Activated CD4-positive, alpha-beta T cell treated with anti-CD3 and anti-CD28 coated beads, Interleukin-2, amount 50 U/mL, for 4 hours (primary cell): ENCODE measurements around the gene FAM53A.
"Not testable (repeated sequence)": the region's sequence is repeated elsewhere in the genome, so short reads cannot be mapped to it uniquely, and the experiment has no call there.

ENCODE experiments used
- DNase-seq, 2 experiments: peaks; one replicate each; pipeline ENCODE4 v3.0.0-alpha.2; 2020

The FAM53A gene

GRCh38 chr4:1658146-1658545 lies 26.0 kb downstream of the FAM53A start:
- DNase-seq, result no peak

- no peak for DNase-seq
Measured at GRCh38 chr4:1656986-1657385, 27.1 kb downstream of the FAM53A start.

- no peak for DNase-seq
Measured at GRCh38 chr4:1656132-1656531, 28.0 kb downstream of the FAM53A start.

- no peak for DNase-seq
Measured at GRCh38 chr4:1655676-1656075, 28.4 kb downstream of the FAM53A start.

GRCh38 chr4:1655081-1655480 lies 29.0 kb downstream of the FAM53A start:
- no peak for DNase-seq

GRCh38 chr4:1654216-1654955 lies 29.7 kb downstream of the FAM53A start:
- DNase-seq, result no peak

- DNase-seq, result no peak
Measured at GRCh38 chr4:1653776-1654175, 30.3 kb downstream of the FAM53A start.

- DNase-seq, result no peak
Measured at GRCh38 chr4:1652088-1652487, 32.0 kb downstream of the FAM53A start.

GRCh38 chr4:1651609-1652008 lies 32.5 kb downstream of the FAM53A start:
- DNase-seq, result no peak

- DNase-seq, result no peak
Measured at GRCh38 chr4:1648962-1649361, 35.2 kb downstream of the FAM53A start.

GRCh38 chr4:1647432-1647831 lies 36.7 kb downstream of the FAM53A start:
- DNase-seq, result no peak

- no peak for DNase-seq
Measured at GRCh38 chr4:1646690-1647089, 37.4 kb downstream of the FAM53A start.

- DNase-seq, result no peak
Measured at GRCh38 chr4:1644891-1645657, 39.0 kb downstream of the FAM53A start.

GRCh38 chr4:1643971-1644735 lies 40.0 kb downstream of the FAM53A start:
- no peak for DNase-seq

GRCh38 chr4:1642196-1642951 lies 41.7 kb downstream of the FAM53A start:
- DNase-seq, result no peak

GRCh38 chr4:1641671-1642070 lies 42.4 kb downstream of the FAM53A start:
- no peak for DNase-seq

GRCh38 chr4:1640716-1641503 lies 43.2 kb downstream of the FAM53A start:
- DNase-seq, result not testable (repeated sequence)

- DNase-seq, result no peak
Measured at GRCh38 chr4:1640190-1640589, 43.9 kb downstream of the FAM53A start.

- DNase-seq, result no peak
Measured at GRCh38 chr4:1639299-1639868, 44.7 kb downstream of the FAM53A start.

GRCh38 chr4:1638873-1639272 lies 45.2 kb downstream of the FAM53A start:
- DNase-seq, result no peak

GRCh38 chr4:1638272-1638598 lies 45.9 kb downstream of the FAM53A start:
- no peak for DNase-seq
